Endothelial cell of hepatic sinusoid (primary cell): Measurements from ENCODE around the gene ANKRD10.

Experiments
- in situ Hi-C: cut with HindIII; loops from 2 replicates; pipeline ENCODE4 v1.10.0; 2017; ENCODE audit warnings: low sequenced_read_pairs

Gene ANKRD10

DNA sequence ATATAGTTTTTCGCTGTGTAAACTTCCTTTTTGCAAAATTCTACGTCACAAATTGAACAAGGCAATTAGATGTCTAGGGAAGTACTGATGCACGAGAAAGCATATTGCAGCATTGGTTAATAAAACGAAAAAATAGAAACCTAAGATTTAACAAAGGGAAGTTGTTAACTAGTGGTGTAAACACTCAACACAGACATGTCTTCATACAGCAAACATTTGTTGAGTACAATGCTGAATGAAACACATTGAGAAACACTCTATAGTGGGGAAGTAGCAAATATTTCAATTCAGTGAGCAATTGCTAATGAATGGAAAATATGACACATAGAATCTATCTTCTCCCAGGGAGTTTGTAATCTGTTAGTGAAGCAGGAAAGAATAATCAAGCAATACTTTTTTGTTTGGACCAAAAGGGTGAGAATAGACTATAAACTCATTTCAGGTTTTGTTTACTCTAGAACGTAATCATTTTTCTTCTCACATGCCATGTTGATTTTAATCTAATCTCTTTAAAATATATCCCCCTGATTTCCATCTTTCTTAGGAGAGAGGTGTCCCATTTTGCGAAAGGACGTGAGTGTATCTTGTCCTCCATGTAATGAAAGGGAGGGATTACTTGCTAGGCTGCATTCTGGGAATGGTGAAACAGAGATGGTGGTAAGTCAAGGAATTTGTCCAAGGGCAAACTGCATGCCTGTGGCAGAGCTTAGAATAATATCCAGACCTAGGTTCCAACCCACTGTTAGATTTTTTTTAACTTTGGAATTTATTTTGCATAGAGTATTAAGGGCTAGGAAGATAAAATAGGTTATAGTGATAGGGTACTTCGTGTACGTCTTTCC lies 1.7 kb upstream of the ANKRD10 start:
- in situ Hi-C loops, result no loop called here

- in situ Hi-C loops, result no loop called here
Measured at GRCh38 chr13:110915874-110916206, 971 bp upstream of the ANKRD10 start.

GRCh38 chr13:110914331-110915056 lies 375 bp downstream of the ANKRD10 start:
- in situ Hi-C loops, result no loop called here

GRCh38 chr13:110914081-110914330 lies 863 bp downstream of the ANKRD10 start:
- in situ Hi-C loops, result no loop called here

- in situ Hi-C loops, result no loop called here
Measured at GRCh38 chr13:110913322-110914080, 1.4 kb downstream of the ANKRD10 start.

DNA sequence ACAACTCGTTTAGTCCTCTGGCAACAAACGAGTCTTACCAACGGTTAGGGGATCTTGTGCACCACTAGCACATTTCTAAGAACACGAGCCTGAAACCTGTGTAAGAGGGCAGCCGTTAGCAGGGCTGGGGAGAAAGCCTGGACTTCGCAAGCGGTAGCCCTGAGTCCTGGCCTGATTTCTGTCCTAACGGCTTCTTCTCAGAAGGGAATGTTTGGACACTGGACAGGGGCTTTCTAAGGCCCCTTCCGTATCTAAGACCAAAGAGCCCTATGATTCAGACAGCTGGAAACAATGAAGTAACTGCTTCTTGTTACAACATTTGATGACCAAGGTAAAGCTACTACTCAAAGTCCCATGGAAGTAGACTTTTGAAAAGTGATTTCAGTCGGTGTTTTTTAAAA lies 2.2 kb downstream of the ANKRD10 start:
- in situ Hi-C loops, result no loop called here

DNA sequence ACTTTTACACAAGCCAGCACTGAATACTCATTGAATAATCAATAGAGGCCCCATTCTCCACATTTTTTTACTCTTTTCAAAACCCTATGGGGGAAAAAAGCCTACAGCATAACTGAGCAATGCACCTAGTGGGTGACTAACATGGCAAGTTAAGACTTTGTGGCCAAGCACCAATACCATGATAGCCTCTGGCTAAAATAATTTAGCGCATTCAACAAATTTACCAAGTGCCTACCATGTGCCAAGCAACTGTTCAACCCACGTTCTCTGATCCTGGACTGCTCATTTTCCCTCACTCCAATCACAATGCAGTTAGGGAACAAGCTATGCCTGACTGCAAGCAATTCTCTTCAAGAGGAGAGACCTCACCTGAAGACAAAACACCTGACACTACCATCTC lies 3.0 kb downstream of the ANKRD10 start:
- in situ Hi-C loops, result no loop called here

DNA sequence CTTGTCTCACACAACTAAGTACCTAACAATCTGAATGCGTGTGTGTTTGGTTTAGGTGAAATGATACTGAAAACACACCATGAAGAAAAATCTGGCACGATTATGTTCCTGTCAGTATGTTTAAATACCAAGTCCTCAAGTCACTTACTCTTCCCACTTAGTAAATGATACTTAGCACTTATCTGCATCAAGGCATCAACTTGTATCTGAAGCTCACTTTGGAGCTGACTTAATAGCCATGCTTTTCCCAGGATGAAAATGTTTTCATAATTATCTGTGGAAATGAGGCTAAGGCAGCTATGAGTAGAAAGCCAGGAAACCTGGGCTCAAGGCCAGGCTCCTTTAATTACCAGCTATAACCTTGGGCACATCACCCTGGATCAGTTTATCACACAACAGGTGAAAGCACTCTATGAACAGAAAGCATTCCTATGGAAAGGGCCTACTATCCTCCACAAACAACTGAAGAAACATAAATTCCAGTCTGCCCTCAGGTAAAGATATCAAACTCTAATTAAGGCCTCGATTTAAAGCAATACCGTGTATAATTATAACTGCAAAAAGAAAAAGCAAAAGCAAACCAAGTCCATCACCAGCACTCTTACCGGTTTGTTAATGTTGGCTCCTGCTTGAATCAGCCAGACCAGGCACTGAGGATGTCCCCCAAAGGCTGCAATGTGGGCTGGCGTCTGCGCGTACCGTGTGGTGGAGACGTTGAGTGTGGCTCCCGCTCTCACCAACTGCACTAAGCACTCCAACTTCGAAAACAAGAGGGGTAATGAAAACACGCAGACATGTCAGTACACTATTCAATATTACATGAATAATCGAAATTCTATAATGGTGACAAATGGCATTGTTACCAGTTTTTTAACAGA lies 4.6 kb downstream of the ANKRD10 start:
- in situ Hi-C loops, result no loop called here

GRCh38 chr13:110907951-110908898 lies 6.6 kb downstream of the ANKRD10 start:
- in situ Hi-C loops, result no loop called here

- in situ Hi-C loops, result no loop called here
Measured at GRCh38 chr13:110907301-110907700, 7.6 kb downstream of the ANKRD10 start.

- in situ Hi-C loops, result no loop called here
Measured at GRCh38 chr13:110904748-110905147, 10.1 kb downstream of the ANKRD10 start.

GRCh38 chr13:110902370-110902769 lies 12.5 kb downstream of the ANKRD10 start:
- in situ Hi-C loops, result no loop called here

DNA sequence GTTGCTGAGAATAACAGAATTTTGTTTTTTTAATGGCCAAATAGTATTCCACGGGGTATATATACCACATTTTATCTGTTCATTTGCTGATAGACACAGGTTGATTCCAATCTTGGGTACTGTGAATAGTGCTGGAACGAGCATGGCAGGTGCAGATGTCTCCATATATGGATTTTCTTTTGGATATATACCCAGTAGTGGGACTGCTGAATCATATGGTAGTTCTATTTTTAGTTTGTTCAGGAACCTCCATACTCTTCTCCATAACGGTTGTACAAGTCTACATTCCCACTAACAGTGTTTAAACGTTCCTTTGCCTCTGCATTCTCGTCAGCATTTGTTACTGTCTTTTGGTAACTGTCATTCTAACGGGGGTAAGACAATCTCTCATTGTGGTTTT lies 17.3 kb downstream of the ANKRD10 start:
- in situ Hi-C loops, result no loop called here

- in situ Hi-C loops, result no loop called here
Measured at GRCh38 chr13:110897014-110897413, 17.9 kb downstream of the ANKRD10 start.

DNA sequence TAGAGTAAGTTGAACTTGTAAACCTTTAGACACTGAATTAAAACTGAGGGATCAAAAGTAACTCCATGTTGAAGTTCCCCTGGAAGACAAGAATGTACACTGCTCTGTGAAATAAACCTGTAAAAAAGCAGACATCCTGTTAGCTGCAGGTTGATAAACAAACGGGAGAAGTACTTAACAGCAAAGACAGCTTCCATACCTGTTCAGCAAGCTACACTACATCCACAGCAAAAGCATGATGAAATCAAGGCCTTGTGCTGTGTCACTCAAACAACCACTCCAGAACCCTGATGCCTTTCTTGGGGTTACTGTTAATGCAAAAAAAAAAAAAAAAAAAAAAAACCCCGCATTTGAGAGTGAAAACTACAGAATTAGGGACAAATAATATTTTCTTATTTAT lies 20.8 kb downstream of the ANKRD10 start:
- in situ Hi-C loops, result no loop called here

GRCh38 chr13:110893571-110893970 lies 21.3 kb downstream of the ANKRD10 start:
- in situ Hi-C loops, result no loop called here

- in situ Hi-C loops, result no loop called here
Measured at GRCh38 chr13:110890279-110891165, 24.3 kb downstream of the ANKRD10 start.

DNA sequence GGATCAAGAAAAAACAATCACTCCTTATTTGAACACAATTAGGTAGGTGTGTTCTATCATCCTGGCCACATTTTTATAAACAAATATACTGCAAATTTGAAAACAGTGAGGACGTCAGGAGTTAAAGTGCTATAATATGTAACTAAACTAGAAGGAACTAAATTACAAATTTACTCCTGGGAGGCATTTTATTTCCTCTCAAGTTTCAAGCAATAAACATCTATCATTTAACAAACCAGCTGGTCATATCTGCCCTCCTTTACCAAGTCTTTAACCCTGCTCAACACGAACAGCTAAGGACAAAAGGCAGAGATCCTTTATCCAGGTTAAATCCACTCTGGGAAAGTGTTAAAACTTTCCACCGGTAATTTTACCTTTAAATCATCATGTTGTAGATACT lies 26.5 kb downstream of the ANKRD10 start:
- in situ Hi-C loops, result no loop called here
